HepG2 (cell line): ENCODE data around the gene KLHL12. TPM values are rescaled to one million over a fixed set of nuclear protein-coding genes. Genes with fewer than 3 reads are reported as not detected.

Experiments used
- BCL3 ChIP-seq: sonication (generic); formaldehyde crosslinking; IDR thresholded peaks from 2 replicates; pipeline ENCODE4 v1.5.1; 2020; ENCODE audit warnings: mild to moderate bottlenecking, missing genetic modification reagents, moderate library complexity
- HDAC2 ChIP-seq: sonication (generic); formaldehyde crosslinking; IDR thresholded peaks from 2 replicates; pipeline ENCODE4 v1.4.0; 2020; ENCODE audit warnings: missing genetic modification reagents
- HNRNPLL ChIP-seq: fragments of 200-400 bp; formaldehyde crosslinking; IDR thresholded peaks from 2 replicates; pipeline ENCODE4 v1.6.1; 2017; ENCODE audit warnings: mild to moderate bottlenecking, low read depth, low read length; ENCODE audit not compliant: poor library complexity, severe bottlenecking
- KDM4B ChIP-seq: sonication (generic); formaldehyde crosslinking; IDR thresholded peaks from 2 replicates; pipeline ENCODE4 v1.4.0; 2020; ENCODE audit warnings: missing genetic modification reagents
- TBX3 ChIP-seq: fragments of 450-650 bp; IDR thresholded peaks from 2 replicates; pipeline ENCODE4 v1.6.1; 2017; ENCODE audit warnings: antibody characterized with exemption, mild to moderate bottlenecking, inconsistent platforms, borderline replicate concordance
- TFDP2 ChIP-seq: sonication (generic); formaldehyde crosslinking; IDR thresholded peaks from 2 replicates; pipeline ENCODE4 v1.4.0; 2020; ENCODE audit warnings: missing genetic modification reagents
- THAP8 ChIP-seq: sonication (generic); formaldehyde crosslinking; IDR thresholded peaks from 2 replicates; pipeline ENCODE4 v1.5.1; 2020; ENCODE audit warnings: missing genetic modification reagents, mild to moderate bottlenecking, borderline replicate concordance
- ZBTB21 ChIP-seq: sonication (generic); formaldehyde crosslinking; IDR thresholded peaks from 2 replicates; pipeline ENCODE4 v1.4.0; 2020; ENCODE audit warnings: missing genetic modification reagents
- ZNF3 ChIP-seq: IDR thresholded peaks from 2 replicates; pipeline ENCODE4 v1.7.0; 2017; ENCODE audit warnings: inconsistent platforms
- ZNF407 ChIP-seq: sonication (generic); formaldehyde crosslinking; IDR thresholded peaks from one replicate; pipeline ENCODE4 v1.5.1; 2020; ENCODE audit warnings: mild to moderate bottlenecking, missing genetic modification reagents; ENCODE audit errors: not compliant biosample characterization
- ZNF768 ChIP-seq: sonication (generic); formaldehyde crosslinking; IDR thresholded peaks from 2 replicates; pipeline ENCODE4 v1.4.0; 2020; ENCODE audit warnings: missing genetic modification reagents
- ZNF777 ChIP-seq: sonication (generic); formaldehyde crosslinking; IDR thresholded peaks from 2 replicates; pipeline ENCODE4 v1.4.0; 2020; ENCODE audit warnings: missing genetic modification reagents
- polyA plus RNA-seq, 8 experiments: library from polyadenylated mRNA; depleted of rRNA in 3 of 8; stranded (reverse) in 7 of 8; unstranded in 1 of 8; fragments of >200 nt; fragmentation: Illumina TruSeq in 4 of 8; extraction: Trizol in 4 of 8; gene quantifications; 2 replicates each; pipeline versions ENCODE4 v1.2.1 to v1.2.3, GENCODE V29; 2011 to 2016; ENCODE audit warnings: low read depth in 4 of 8, missing spikeins in 1 of 8, mixed read lengths in 1 of 8; ENCODE audit not compliant: insufficient read depth in 1 of 8
- total RNA-seq, 5 experiments: library from RNA; depleted of rRNA; stranded (reverse); fragments of >200 nt; fragmentation: Illumina TruSeq; extraction: Trizol; gene quantifications; 2 replicates each; pipeline ENCODE4 v1.2.3, GENCODE V29; 2016; ENCODE audit warnings: low read depth in 1 of 5
- TF ChIP-seq, protein P1 (sequence below): sonication (generic); formaldehyde crosslinking; IDR thresholded peaks from 2 replicates; pipeline ENCODE4 v1.4.0; 2020; ENCODE audit warnings: mild to moderate bottlenecking, missing genetic modification reagents

Gene KLHL12
- total and polyA plus RNA-seq, 2 of the 13 experiments (the other 11 are each of a cell fraction or from before 2014, with no cell fraction given): 19.2 to 25.2 TPM

GRCh38 chr1:202926581-202927491 is at the start of gene KLHL12 (continued):
- peak; percentile 88 for TF ChIP-seq BCL3
- TF ChIP-seq ZNF777 (CRISPR knock-in tag): no peak
- peak; percentile 76; the same call in 1 of the 2 replicates for TF ChIP-seq ZNF768 (CRISPR knock-in tag)
- TF ChIP-seq THAP8 (CRISPR knock-in tag): peak; percentile 59; the same call in 1 of the 2 replicates
- TF ChIP-seq KDM4B (CRISPR knock-in tag): peak; percentile 53; the same call in 1 of the 2 replicates
- TF ChIP-seq TFDP2 (CRISPR knock-in tag): peak; percentile 95
- TF ChIP-seq HNRNPLL: peak; percentile 67
- TF ChIP-seq, protein P1, sequence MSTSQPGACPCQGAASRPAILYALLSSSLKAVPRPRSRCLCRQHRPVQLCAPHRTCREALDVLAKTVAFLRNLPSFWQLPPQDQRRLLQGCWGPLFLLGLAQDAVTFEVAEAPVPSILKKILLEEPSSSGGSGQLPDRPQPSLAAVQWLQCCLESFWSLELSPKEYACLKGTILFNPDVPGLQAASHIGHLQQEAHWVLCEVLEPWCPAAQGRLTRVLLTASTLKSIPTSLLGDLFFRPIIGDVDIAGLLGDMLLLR (CRISPR knock-in tag): peak; percentile 75; the same call in 1 of the 2 replicates
- TF ChIP-seq ZNF407 (CRISPR knock-in tag): no peak
- no peak; the same call in 1 of the 2 replicates for TF ChIP-seq ZNF3 (CRISPR knock-in tag)
- peak; percentile 76 for TF ChIP-seq HDAC2
- TF ChIP-seq TBX3: 0 out of 2 replicates have a peak, but pooled peaks have one; percentile 31
- peak; percentile 66; the same call in 1 of the 2 replicates for TF ChIP-seq ZBTB21 (CRISPR knock-in tag)
